ENCODE data around the gene HES7. TPM values are rescaled to one million over a fixed set of nuclear protein-coding genes. Genes with fewer than 3 reads are reported as not detected.
A peak's percentile ranks its signal among the peaks of the same experiment; 100 is the strongest.

Gene HES7
- total RNA-seq, 1 donor: not detected

- no peak overlapping the region for H3K27ac ChIP-seq (ENCODE audit: low read depth, low read length)
- peaks cover 78% of the 10 kb centered on the region for H3K27me3 ChIP-seq (ENCODE audit: insufficient read depth, low read length)
- TF ChIP-seq, protein P1, sequence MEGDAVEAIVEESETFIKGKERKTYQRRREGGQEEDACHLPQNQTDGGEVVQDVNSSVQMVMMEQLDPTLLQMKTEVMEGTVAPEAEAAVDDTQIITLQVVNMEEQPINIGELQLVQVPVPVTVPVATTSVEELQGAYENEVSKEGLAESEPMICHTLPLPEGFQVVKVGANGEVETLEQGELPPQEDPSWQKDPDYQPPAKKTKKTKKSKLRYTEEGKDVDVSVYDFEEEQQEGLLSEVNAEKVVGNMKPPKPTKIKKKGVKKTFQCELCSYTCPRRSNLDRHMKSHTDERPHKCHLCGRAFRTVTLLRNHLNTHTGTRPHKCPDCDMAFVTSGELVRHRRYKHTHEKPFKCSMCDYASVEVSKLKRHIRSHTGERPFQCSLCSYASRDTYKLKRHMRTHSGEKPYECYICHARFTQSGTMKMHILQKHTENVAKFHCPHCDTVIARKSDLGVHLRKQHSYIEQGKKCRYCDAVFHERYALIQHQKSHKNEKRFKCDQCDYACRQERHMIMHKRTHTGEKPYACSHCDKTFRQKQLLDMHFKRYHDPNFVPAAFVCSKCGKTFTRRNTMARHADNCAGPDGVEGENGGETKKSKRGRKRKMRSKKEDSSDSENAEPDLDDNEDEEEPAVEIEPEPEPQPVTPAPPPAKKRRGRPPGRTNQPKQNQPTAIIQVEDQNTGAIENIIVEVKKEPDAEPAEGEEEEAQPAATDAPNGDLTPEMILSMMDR (IDR thresholded peaks at IDR 0.05; ENCODE audit: extremely low read depth, low read depth, low read length): no peak
- H3K36me3 ChIP-seq (ENCODE audit: insufficient read depth, low read length): no peaks in the 10 kb centered on the region
- H3K4me1 ChIP-seq (ENCODE audit: insufficient read depth, low read length): peaks cover 1% of the 10 kb centered on the region
- peak; percentile 61 for DNase-seq (ENCODE audit: insufficient read length, low spot score, missing footprints)
- no peaks in the 10 kb centered on the region for H4K20me1 ChIP-seq (ENCODE audit: insufficient read depth, low read length)
- no peaks in the 10 kb centered on the region for H3K9me3 ChIP-seq (ENCODE audit: low read depth, low read length)
- H2AFZ ChIP-seq (ENCODE audit: low read length): no peak overlapping the region
- no peak overlapping the region for H3K4me3 ChIP-seq (ENCODE audit: insufficient read depth, low read length)
- H3K4me2 ChIP-seq (ENCODE audit: insufficient read depth, low read length): no peak overlapping the region
- no peaks in the 10 kb centered on the region for H3K79me2 ChIP-seq (ENCODE audit: insufficient read depth, low read length)
These were observed 48.8 kb downstream of the HES7 start for GRCh38 chr17:8075081-8075480.

DNA sequence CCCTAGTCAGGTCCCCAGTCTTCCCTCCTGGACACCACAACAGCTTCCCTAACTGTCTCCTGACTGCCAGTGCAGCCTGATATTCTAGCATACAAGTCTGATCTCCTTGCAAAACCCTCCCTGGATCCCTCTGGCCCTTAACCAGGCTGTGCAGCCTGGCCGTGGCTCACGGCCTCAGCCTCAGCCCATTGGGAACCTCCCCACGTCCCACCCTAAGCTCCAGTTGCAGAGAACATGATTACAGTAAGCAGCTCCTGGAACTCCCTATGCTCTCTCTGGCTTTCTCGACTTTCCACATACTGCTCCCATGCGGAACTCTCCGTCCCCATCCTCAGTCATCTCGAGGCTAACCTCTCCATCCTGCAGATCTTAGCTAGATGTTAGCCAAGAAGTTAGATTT is 49.4 kb downstream of the HES7 start:
- TF ChIP-seq, protein P1 (IDR thresholded peaks at IDR 0.05; ENCODE audit: extremely low read depth, low read depth, low read length): no peak
- no peaks in the 10 kb centered on the region for H4K20me1 ChIP-seq (ENCODE audit: insufficient read depth, low read length)

DNA sequence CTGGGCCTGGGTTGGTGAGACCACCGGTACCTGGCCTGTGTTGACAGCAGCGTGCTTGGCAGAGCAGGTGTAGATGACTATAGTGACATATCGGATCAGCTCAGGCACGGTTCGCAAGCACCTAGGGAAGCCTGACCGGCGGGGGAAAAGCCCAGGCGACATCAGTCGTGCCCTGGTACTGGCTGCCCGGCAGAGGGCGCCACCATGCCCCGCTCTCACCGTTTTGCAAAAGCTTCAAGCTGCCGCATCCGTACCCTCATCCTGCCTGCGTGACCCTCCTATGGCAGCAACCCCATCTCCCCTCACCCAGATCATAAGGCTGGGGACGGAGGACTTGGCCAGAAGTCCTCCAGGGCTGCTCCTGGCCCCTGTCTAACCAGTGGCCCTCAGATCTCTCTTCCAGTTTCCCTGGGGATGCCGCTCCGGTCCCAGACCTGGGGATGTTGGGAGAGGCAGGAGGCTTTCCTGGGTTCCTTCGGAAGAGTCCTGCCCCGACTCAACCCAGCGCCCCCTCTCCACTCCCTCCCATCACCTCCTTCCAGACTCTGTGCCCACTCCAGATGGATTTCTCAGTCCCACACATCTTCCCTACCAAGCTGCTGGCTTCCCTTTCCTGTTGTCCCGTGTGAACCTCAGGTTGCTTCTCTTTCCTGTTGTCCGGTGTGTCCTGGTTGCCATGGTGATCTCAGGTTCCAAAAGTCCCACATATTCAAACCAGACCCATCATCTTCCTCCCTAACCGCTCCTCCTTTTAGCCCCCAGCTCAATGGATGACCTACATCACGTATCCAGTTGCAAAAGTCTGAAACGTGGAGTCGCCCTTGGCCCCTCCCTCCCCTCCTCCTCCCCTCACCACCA is 50.0 kb downstream of the HES7 start:
- Histone ChIP-seq H3K4me3 (ENCODE audit: insufficient read depth, low read length) (no peak overlapping the region), H4K20me1 (ENCODE audit: insufficient read depth, low read length) (no peaks in the 10 kb centered on the region), H3K4me1 (ENCODE audit: insufficient read depth, low read length) (no peaks in the 10 kb centered on the region), H3K9me3 (ENCODE audit: low read depth, low read length) (no peaks in the 10 kb centered on the region), H2AFZ (ENCODE audit: low read length) (no peak overlapping the region), H3K27ac (ENCODE audit: low read depth, low read length) (no peak overlapping the region), H3K79me2 (ENCODE audit: insufficient read depth, low read length) (no peaks in the 10 kb centered on the region), H3K4me2 (ENCODE audit: insufficient read depth, low read length) (peak overlapping the region; percentile 45), H3K36me3 (ENCODE audit: insufficient read depth, low read length) (no peaks in the 10 kb centered on the region), H3K27me3 (ENCODE audit: insufficient read depth, low read length) (peaks cover 75% of the 10 kb centered on the region)
- peak; percentile 97 for DNase-seq (ENCODE audit: insufficient read length, low spot score, missing footprints)
- TF ChIP-seq, protein P1 (IDR thresholded peaks at IDR 0.05; ENCODE audit: extremely low read depth, low read depth, low read length): peak; percentile 88

More for the DNA sequence above, 49.4 kb downstream of the HES7 start:
- Histone ChIP-seq H3K27me3 (ENCODE audit: insufficient read depth, low read length) (peaks cover 77% of the 10 kb centered on the region), H3K36me3 (ENCODE audit: insufficient read depth, low read length) (no peaks in the 10 kb centered on the region), H3K4me2 (ENCODE audit: insufficient read depth, low read length) (no peak overlapping the region), H3K79me2 (ENCODE audit: insufficient read depth, low read length) (no peaks in the 10 kb centered on the region), H3K9me3 (ENCODE audit: low read depth, low read length) (no peaks in the 10 kb centered on the region), H2AFZ (ENCODE audit: low read length) (no peak overlapping the region), H3K4me3 (ENCODE audit: insufficient read depth, low read length) (no peak overlapping the region), H3K4me1 (ENCODE audit: insufficient read depth, low read length) (no peaks in the 10 kb centered on the region), H3K27ac (ENCODE audit: low read depth, low read length) (no peak overlapping the region)
- peak; percentile 82 for DNase-seq (ENCODE audit: insufficient read length, low spot score, missing footprints)

DNA sequence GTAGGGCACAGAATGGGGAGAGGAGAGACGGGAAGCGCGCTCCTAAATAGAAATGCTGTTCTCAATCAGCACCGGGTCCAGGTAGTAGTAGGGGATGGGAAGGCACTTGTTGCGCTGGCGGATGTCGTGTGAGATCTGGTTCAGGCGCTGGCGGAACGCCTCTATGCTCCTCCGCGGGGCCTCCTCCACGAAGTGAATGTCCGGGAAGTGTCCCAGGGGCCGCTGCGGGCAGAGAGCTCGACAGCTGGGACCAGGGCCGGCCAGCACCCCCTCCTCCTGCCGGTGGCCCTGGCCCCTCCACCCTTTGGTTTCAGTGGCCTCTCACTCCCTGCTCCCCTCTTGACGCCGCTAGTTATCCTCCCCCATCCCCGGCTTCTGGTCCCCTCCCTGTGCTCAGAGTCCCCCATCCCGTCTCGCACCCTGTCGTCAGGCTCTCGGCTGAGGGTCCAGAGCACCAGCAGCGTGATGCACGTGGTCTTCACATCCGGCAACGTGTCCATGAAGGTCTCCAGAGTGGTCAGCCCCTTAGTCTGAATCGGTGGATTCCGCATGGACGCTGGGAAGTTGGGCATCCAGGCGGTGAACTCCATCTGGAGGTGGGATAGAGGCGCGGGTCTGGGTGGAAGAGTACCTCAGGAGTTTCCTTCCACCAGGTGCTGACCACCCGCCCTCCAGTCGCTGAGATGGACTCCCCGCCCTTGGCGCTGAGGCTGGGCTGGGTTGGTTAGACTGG is 51.0 kb downstream of the HES7 start:
- no peak overlapping the region for H3K4me2 ChIP-seq (ENCODE audit: insufficient read depth, low read length)
- peak; percentile 80 for DNase-seq (ENCODE audit: insufficient read length, low spot score, missing footprints)
- H3K79me2 ChIP-seq (ENCODE audit: insufficient read depth, low read length): no peaks in the 10 kb centered on the region

More for the DNA sequence above, 51.0 kb downstream of the HES7 start:
- no peaks in the 10 kb centered on the region for H3K4me1 ChIP-seq (ENCODE audit: insufficient read depth, low read length)
- TF ChIP-seq, protein P1 (IDR thresholded peaks at IDR 0.05; ENCODE audit: extremely low read depth, low read depth, low read length): no peak
- no peaks in the 10 kb centered on the region for H3K9me3 ChIP-seq (ENCODE audit: low read depth, low read length)
- H3K27ac ChIP-seq (ENCODE audit: low read depth, low read length): no peak overlapping the region
- H2AFZ ChIP-seq (ENCODE audit: low read length): no peak overlapping the region
- no peak overlapping the region for H3K4me3 ChIP-seq (ENCODE audit: insufficient read depth, low read length)
- peaks cover 80% of the 10 kb centered on the region for H3K27me3 ChIP-seq (ENCODE audit: insufficient read depth, low read length)
- no peaks in the 10 kb centered on the region for H4K20me1 ChIP-seq (ENCODE audit: insufficient read depth, low read length)
- H3K36me3 ChIP-seq (ENCODE audit: insufficient read depth, low read length): no peaks in the 10 kb centered on the region
